K562 (cell line): ENCODE data around the gene GARNL3. TPM values are rescaled to one million over a fixed set of nuclear protein-coding genes. Genes with fewer than 3 reads are reported as not detected.

ENCODE experiments used
- CREM ChIP-seq: IDR thresholded peaks from 2 replicates; pipeline ENCODE4 v1.6.1; 2014; ENCODE audit warnings: antibody characterized with exemption, low read depth
- DACH1 ChIP-seq: fragments of 450-650 bp; IDR thresholded peaks from 2 replicates; pipeline ENCODE4 v1.6.1; 2018; ENCODE audit not compliant: partially characterized antibody
- DMBX1 ChIP-seq: fragments of 250-450 bp; sonication (Bioruptor Pico); IDR thresholded peaks from 2 replicates; pipeline ENCODE4 v1.8.0; 2022; ENCODE audit warnings: inconsistent platforms, mild to moderate bottlenecking, moderate library complexity, borderline replicate concordance
- FOS ChIP-seq: IDR thresholded peaks from 3 replicates; pipeline ENCODE4 v1.6.1; 2011; ENCODE audit not compliant: insufficient read length; ENCODE audit errors: extremely low read depth
- FOXJ2 ChIP-seq: fragments of 200-800 bp; sonication (Bioruptor generic); IDR thresholded peaks from 2 replicates; pipeline ENCODE4 v1.6.1; 2016; ENCODE audit warnings: missing genetic modification characterization, missing compliant biosample characterization
- HDAC8 ChIP-seq: fragments of 450-650 bp; IDR thresholded peaks from 2 replicates; pipeline ENCODE4 v1.6.1; 2016; ENCODE audit warnings: mild to moderate bottlenecking, missing genetic modification characterization, moderate library complexity, missing compliant biosample characterization
- HOXB6 ChIP-seq: fragments of 250-450 bp; sonication (Bioruptor Pico); IDR thresholded peaks from 2 replicates; pipeline ENCODE4 v1.5.1; 2022; ENCODE audit warnings: mild to moderate bottlenecking, borderline replicate concordance
- KAT7 ChIP-seq: sonication (generic); formaldehyde crosslinking; IDR thresholded peaks from 2 replicates; pipeline ENCODE4 v1.8.0; 2022; ENCODE audit warnings: missing genetic modification reagents, mild to moderate bottlenecking, borderline replicate concordance
- MCM5 ChIP-seq: fragments of 450-650 bp; IDR thresholded peaks from 2 replicates; pipeline ENCODE4 v1.6.1; 2016; ENCODE audit warnings: low read depth
- NCOA2 ChIP-seq, 2 experiments: fragments of 450-650 bp; IDR thresholded peaks; 2 replicates each; pipeline ENCODE4 v1.6.1; 2018; ENCODE audit warnings: mild to moderate bottlenecking in 2 of 2, moderate library complexity in 1 of 2; ENCODE audit not compliant: partially characterized antibody in 2 of 2
- POLR2G ChIP-seq: fragments of 200-400 bp; formaldehyde crosslinking; IDR thresholded peaks from 2 replicates; pipeline ENCODE4 v1.6.1; 2017; ENCODE audit warnings: low read depth, mild to moderate bottlenecking, antibody characterized with exemption, low read length, moderate library complexity
- RB1 ChIP-seq: fragments of 450-650 bp; IDR thresholded peaks from 2 replicates; pipeline ENCODE4 v1.6.1; 2017; ENCODE audit warnings: low read depth, mild to moderate bottlenecking
- U2AF1 ChIP-seq: fragments of 200-400 bp; formaldehyde crosslinking; optimal IDR thresholded peaks from 2 replicates; pipeline ENCODE3; 2017; ENCODE audit warnings: mild to moderate bottlenecking, low read depth, low read length, moderate library complexity
- ZNF311 ChIP-seq: fragments of 250-450 bp; sonication (Bioruptor Pico); IDR thresholded peaks from 2 replicates; pipeline ENCODE4 v1.4.0; 2020; ENCODE audit warnings: mild to moderate bottlenecking, moderate library complexity
- polyA plus RNA-seq, 8 experiments: library from polyadenylated mRNA; depleted of rRNA in 4 of 8; stranded (reverse) in 5 of 8; unstranded in 3 of 8; fragments of >200 nt; fragmentation: Nextera tagmentation in 2 of 8; fragmentation: Illumina TruSeq in 1 of 8; extraction: Ambion mirVana in 2 of 8; extraction: Trizol in 1 of 8; gene quantifications; 2 replicates each; pipeline versions ENCODE4 v1.2.1 to v1.2.3, GENCODE V29; 2011 to 2014; ENCODE audit warnings: inconsistent platforms in 1 of 8, missing spikeins in 1 of 8
- total RNA-seq, 7 experiments: library from RNA; depleted of rRNA in 6 of 7; stranded (reverse); fragments of >200 nt in 6 of 7; fragmentation: Illumina TruSeq in 2 of 7; extraction: Trizol in 2 of 7; gene quantifications; 2 replicates each; pipeline versions ENCODE4 v1.2.1 to v1.2.3, GENCODE V29; 2011 to 2021; ENCODE audit warnings: low replicate concordance in 1 of 7
- TF ChIP-seq, protein P1 (sequence below): fragments of 250-450 bp; sonication (Bioruptor Pico); IDR thresholded peaks from 2 replicates; pipeline ENCODE4 v1.4.0; 2020; ENCODE audit warnings: mild to moderate bottlenecking, moderate library complexity, borderline replicate concordance
- TF ChIP-seq, protein P2 (sequence below): fragments of 450-650 bp; IDR thresholded peaks from 2 replicates; pipeline ENCODE4 v1.6.1; 2016; ENCODE audit warnings: mild to moderate bottlenecking
- TF ChIP-seq, protein P3 (sequence below): sonication (generic); formaldehyde crosslinking; IDR thresholded peaks from 2 replicates; pipeline ENCODE4 v1.8.0; 2022; ENCODE audit warnings: mild to moderate bottlenecking, missing genetic modification reagents

GARNL3 gene
- total and polyA plus RNA-seq, 9 of the 15 experiments (the other 6 are each of a cell fraction or from before 2014, with no cell fraction given) = 0.35 to 2.7 (median 1.6) TPM

DNA sequence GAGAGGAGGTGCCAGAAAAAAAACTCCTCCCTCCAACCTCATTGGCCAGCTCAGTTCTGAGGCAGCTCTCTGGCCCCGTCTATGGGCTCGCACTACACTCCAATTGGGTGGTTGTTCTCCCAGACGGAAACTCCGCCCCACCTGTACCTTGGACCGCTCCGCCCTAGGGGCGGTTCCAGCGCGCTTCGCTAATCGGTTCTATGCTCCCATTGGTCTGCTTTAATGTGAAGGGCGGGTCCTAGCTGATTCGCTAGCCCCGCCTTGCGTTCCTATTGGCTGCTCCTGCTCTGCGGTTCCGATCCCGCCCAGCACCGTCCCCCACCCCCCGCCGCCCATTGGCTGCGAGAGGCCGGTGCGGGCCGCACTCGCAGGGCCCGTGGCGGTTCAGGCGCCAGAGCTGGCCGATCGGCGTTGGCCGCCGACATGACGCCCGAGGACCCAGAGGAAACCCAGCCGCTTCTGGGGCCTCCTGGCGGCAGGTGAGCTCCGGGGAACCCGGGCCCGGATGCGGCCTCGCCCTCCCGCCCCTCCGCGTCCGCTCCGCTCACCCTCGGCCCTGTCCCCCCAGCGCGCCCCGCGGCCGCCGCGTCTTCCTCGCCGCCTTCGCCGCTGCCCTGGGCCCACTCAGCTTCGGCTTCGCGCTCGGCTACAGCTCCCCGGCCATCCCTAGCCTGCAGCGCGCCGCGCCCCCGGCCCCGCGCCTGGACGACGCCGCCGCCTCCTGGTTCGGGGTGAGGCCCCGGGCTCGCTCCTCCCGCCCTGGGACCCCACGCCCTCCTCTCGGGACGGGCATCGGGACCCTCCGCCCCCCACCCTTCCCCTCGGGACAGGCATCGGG lies 132.5 kb downstream of the GARNL3 start, which contains the start of gene SLC2A8 (continued):
- no peak for TF ChIP-seq ZNF311 (CRISPR knock-in tag)
- TF ChIP-seq, protein P1, sequence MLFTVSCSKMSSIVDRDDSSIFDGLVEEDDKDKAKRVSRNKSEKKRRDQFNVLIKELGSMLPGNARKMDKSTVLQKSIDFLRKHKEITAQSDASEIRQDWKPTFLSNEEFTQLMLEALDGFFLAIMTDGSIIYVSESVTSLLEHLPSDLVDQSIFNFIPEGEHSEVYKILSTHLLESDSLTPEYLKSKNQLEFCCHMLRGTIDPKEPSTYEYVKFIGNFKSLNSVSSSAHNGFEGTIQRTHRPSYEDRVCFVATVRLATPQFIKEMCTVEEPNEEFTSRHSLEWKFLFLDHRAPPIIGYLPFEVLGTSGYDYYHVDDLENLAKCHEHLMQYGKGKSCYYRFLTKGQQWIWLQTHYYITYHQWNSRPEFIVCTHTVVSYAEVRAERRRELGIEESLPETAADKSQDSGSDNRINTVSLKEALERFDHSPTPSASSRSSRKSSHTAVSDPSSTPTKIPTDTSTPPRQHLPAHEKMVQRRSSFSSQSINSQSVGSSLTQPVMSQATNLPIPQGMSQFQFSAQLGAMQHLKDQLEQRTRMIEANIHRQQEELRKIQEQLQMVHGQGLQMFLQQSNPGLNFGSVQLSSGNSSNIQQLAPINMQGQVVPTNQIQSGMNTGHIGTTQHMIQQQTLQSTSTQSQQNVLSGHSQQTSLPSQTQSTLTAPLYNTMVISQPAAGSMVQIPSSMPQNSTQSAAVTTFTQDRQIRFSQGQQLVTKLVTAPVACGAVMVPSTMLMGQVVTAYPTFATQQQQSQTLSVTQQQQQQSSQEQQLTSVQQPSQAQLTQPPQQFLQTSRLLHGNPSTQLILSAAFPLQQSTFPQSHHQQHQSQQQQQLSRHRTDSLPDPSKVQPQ (CRISPR knock-in tag) = no peak
- TF ChIP-seq KAT7 (CRISPR knock-in tag) = peak; percentile 30; the same call in 1 of the 2 replicates
- TF ChIP-seq, protein P2, sequence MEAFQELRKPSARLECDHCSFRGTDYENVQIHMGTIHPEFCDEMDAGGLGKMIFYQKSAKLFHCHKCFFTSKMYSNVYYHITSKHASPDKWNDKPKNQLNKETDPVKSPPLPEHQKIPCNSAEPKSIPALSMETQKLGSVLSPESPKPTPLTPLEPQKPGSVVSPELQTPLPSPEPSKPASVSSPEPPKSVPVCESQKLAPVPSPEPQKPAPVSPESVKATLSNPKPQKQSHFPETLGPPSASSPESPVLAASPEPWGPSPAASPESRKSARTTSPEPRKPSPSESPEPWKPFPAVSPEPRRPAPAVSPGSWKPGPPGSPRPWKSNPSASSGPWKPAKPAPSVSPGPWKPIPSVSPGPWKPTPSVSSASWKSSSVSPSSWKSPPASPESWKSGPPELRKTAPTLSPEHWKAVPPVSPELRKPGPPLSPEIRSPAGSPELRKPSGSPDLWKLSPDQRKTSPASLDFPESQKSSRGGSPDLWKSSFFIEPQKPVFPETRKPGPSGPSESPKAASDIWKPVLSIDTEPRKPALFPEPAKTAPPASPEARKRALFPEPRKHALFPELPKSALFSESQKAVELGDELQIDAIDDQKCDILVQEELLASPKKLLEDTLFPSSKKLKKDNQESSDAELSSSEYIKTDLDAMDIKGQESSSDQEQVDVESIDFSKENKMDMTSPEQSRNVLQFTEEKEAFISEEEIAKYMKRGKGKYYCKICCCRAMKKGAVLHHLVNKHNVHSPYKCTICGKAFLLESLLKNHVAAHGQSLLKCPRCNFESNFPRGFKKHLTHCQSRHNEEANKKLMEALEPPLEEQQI = no peak
- TF ChIP-seq CREM = peak; percentile 35
- TF ChIP-seq FOXJ2 (tag) = no peak
- TF ChIP-seq DMBX1 (CRISPR knock-in tag) = 0 out of 2 replicates have a peak, but pooled peaks have one; percentile 16
- TF ChIP-seq MCM5 = no peak
- TF ChIP-seq RB1 = peak; percentile 70
- TF ChIP-seq, protein P3, sequence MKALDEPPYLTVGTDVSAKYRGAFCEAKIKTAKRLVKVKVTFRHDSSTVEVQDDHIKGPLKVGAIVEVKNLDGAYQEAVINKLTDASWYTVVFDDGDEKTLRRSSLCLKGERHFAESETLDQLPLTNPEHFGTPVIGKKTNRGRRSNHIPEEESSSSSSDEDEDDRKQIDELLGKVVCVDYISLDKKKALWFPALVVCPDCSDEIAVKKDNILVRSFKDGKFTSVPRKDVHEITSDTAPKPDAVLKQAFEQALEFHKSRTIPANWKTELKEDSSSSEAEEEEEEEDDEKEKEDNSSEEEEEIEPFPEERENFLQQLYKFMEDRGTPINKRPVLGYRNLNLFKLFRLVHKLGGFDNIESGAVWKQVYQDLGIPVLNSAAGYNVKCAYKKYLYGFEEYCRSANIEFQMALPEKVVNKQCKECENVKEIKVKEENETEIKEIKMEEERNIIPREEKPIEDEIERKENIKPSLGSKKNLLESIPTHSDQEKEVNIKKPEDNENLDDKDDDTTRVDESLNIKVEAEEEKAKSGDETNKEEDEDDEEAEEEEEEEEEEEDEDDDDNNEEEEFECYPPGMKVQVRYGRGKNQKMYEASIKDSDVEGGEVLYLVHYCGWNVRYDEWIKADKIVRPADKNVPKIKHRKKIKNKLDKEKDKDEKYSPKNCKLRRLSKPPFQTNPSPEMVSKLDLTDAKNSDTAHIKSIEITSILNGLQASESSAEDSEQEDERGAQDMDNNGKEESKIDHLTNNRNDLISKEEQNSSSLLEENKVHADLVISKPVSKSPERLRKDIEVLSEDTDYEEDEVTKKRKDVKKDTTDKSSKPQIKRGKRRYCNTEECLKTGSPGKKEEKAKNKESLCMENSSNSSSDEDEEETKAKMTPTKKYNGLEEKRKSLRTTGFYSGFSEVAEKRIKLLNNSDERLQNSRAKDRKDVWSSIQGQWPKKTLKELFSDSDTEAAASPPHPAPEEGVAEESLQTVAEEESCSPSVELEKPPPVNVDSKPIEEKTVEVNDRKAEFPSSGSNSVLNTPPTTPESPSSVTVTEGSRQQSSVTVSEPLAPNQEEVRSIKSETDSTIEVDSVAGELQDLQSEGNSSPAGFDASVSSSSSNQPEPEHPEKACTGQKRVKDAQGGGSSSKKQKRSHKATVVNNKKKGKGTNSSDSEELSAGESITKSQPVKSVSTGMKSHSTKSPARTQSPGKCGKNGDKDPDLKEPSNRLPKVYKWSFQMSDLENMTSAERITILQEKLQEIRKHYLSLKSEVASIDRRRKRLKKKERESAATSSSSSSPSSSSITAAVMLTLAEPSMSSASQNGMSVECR (CRISPR knock-in tag) = no peak; the same call in 1 of the 2 replicates
- no peak for TF ChIP-seq NCOA2 (IDR thresholded peaks at IDR 0.05; ENCODE audit: partially characterized antibody in 2 of 2)
- TF ChIP-seq DACH1 = no peak
- peak; percentile 48; the same call in 1 of the 2 replicates for TF ChIP-seq HDAC8 (tag)
- TF ChIP-seq POLR2G = peak; percentile 87
- peak; percentile 91 for TF ChIP-seq FOS
- TF ChIP-seq HOXB6 = no peak
- TF ChIP-seq U2AF1 = no peak
